Activated T-cell treated with anti-CD3 and anti-CD28 coated beads for 1 hour (primary cell): ENCODE measurements around the gene SLC9A6.
"Not testable (repeated sequence)": the region's sequence is repeated elsewhere in the genome, so short reads cannot be mapped to it uniquely, and the experiment has no call there.

ENCODE experiments used
- DNase-seq: peaks from one replicate; pipeline ENCODE4 v3.0.0-alpha.2; 2020; ENCODE audit warnings: low read depth

SLC9A6 gene

GRCh38 chrX:136063340-136064079, 78.3 kb downstream of the SLC9A6 start:
- DNase-seq: no peak

GRCh38 chrX:136064661-136065043, 79.4 kb downstream of the SLC9A6 start:
- DNase-seq: no peak

GRCh38 chrX:136065044-136065671, 79.9 kb downstream of the SLC9A6 start:
- DNase-seq: no peak

DNA sequence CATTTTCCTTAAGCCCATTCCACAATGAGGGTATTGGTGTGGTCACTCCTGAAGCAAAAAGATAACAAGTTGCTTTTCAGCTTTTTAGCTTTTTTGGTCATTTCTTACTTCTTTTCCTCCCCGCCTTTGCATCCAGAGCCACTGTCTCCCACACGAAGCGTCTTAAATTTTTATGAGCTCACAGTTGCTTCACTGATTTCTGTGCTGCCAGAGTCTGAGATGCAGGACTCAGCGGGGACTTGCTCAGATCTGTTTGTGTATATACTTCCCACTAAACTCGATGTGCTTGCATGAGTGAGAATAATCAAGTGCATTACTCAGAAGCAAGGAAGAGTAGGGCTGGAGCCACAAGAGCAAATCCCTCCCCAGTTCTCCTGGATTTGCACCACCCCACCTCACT, 81.9 kb downstream of the SLC9A6 start:
- no peak for DNase-seq

DNA sequence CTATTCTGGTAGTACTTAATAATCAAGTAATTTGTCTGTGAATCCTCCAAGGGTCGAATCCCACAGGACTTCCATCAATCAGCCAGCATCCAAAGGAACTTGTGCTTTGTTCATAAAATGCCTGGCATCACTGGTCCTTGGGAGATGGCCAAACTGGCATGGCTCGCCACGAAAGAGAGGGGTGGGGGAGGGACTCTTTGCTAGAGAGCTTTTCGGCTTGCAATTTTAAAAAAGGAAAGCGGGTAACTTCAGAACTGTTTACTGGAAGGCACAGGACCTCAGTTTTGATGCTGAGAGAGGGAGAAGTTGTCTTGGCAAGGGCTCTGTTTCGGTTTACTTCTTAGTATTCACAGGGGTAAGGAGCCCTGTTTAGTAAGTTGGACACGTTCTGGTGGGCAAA, 82.7 kb downstream of the SLC9A6 start:
- no peak for DNase-seq

- DNase-seq: no peak
These were observed 91.7 kb downstream of the SLC9A6 start for GRCh38 chrX:136076942-136077341.

DNA sequence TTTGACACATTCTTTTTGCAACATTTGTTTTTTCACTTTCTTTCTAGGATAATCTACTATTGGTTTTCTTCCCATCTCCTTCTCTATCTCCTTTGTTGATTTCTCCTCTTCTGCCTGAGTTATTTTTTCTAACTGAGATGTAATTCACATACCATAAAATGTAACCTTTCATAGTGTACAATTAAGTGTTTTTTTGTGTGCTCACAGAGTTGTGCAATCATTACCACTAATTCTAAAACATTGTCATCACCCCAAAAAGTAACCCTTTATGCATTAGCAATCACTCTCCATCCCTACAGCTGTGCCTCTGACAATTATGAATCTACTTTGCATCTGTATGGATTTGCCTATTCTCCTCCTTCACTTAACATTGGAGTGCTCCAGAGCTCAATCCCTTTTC, 95.5 kb downstream of the SLC9A6 start:
- no peak for DNase-seq

- no peak for DNase-seq
These were observed 101.3 kb downstream of the SLC9A6 start for GRCh38 chrX:136086521-136086920.

GRCh38 chrX:136091898-136092297, 106.7 kb downstream of the SLC9A6 start:
- not testable (repeated sequence) for DNase-seq

DNA sequence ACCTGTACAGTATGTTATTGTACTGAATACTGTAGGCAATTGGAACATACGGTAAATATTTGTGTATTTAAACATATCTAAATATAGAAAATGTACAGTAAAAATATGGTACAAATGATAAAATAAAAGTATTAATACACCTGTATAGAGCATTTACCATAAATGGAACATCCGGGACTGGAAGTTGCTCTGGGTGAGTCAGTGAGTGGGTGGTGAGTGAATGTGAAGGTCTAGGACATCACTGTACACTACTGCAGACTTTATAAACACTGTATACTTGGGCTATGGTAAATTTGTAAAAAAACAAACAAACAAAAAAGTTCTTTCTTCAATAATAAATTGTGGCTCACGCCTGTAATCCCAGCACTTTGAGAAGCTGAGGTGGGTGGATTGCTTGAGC, 109.7 kb downstream of the SLC9A6 start:
- no peak for DNase-seq
